Naive thymus-derived CD4-positive, alpha-beta T cell (primary cell): ENCODE results near the gene CBLN1. TPM values are rescaled to one million over a fixed set of nuclear protein-coding genes. Genes with fewer than 3 reads are reported as not detected.

ENCODE experiments used
- ATAC-seq: fragments of 150-1000 bp; cut with Tn5 transposase; 2 replicates; pipeline ENCODE4 v1.10.0; 2021; ENCODE audit warnings: mild to moderate bottlenecking, moderate library complexity
- CTCF ChIA-PET: fragments of 350-600 bp; sonication (Branson Sonifier 250); formaldehyde crosslinking; loops from one replicate; lab custom pipeline; 2021; ENCODE audit warnings: antibody characterized with exemption; lab: Charles Lee
- POLR2A ChIA-PET: fragments of 350-600 bp; sonication (Branson Sonifier 250); formaldehyde crosslinking; loops from one replicate; lab custom pipeline; 2021; ENCODE audit warnings: antibody characterized with exemption, inconsistent platforms; lab: Charles Lee
- DNase-seq, 9 donors: peaks; one replicate each; pipeline versions ENCODE4 v3.0.0 to v3.0.0-alpha.2; 2020 to 2022; ENCODE audit warnings: mixed read lengths in 1 of 9
- H3K27ac ChIP-seq: one replicate; pipeline ENCODE4 v1.7.0; 2013; ENCODE audit warnings: mild to moderate bottlenecking, low read depth, low read length, moderate library complexity
- H3K27me3 ChIP-seq, 2 donors: one replicate each; pipeline ENCODE4 v1.7.0; 2013; ENCODE audit warnings: low read length in 2 of 2, mild to moderate bottlenecking in 2 of 2, moderate library complexity in 2 of 2; ENCODE audit not compliant: control insufficient read depth in 2 of 2, insufficient read depth in 2 of 2
- H3K36me3 ChIP-seq, 3 experiments: 1 replicate in 2 of 3; 2 replicates in 1 of 3; pipeline ENCODE4 v1.7.0; 2013; ENCODE audit warnings: low read length in 3 of 3, mild to moderate bottlenecking in 3 of 3, moderate library complexity in 1 of 3; ENCODE audit not compliant: insufficient read depth in 3 of 3, control insufficient read depth in 2 of 3
- H3K4me1 ChIP-seq, 2 donors: one replicate each; pipeline ENCODE4 v1.7.0; 2013; ENCODE audit warnings: low read length in 2 of 2, mild to moderate bottlenecking in 2 of 2, moderate library complexity in 1 of 2; ENCODE audit not compliant: control insufficient read depth in 2 of 2, insufficient read depth in 2 of 2
- H3K4me3 ChIP-seq: 2 replicates; pipeline ENCODE4 v1.7.0; 2013; ENCODE audit warnings: mild to moderate bottlenecking, low read length
- H3K9me3 ChIP-seq, 3 experiments: 1 replicate in 2 of 3; 2 replicates in 1 of 3; pipeline ENCODE4 v1.7.0; 2013; ENCODE audit warnings: low read length in 3 of 3; ENCODE audit not compliant: control insufficient read depth in 2 of 3
- H3K27ac Mint-ChIP-seq, 9 donors: one replicate each; pipeline ENCODE4 v1.8.0; 2020 to 2022; ENCODE audit warnings: mixed read lengths in 9 of 9, mild to moderate bottlenecking in 8 of 9, moderate library complexity in 5 of 9, inconsistent platforms in 2 of 9
- H3K27me3 Mint-ChIP-seq, 5 donors: one replicate each; pipeline ENCODE4 v1.8.0; 2021 to 2022; ENCODE audit warnings: mixed read lengths in 5 of 5, mild to moderate bottlenecking in 1 of 5
- H3K36me3 Mint-ChIP-seq, 5 donors: one replicate each; pipeline ENCODE4 v1.8.0; 2020 to 2022; ENCODE audit warnings: mixed read lengths in 5 of 5, mild to moderate bottlenecking in 3 of 5, inconsistent platforms in 1 of 5
- H3K4me1 Mint-ChIP-seq, 7 donors: one replicate each; pipeline ENCODE4 v1.8.0; 2020 to 2022; ENCODE audit warnings: mixed read lengths in 7 of 7, mild to moderate bottlenecking in 3 of 7, inconsistent platforms in 1 of 7
- H3K4me3 Mint-ChIP-seq, 10 donors: one replicate each; pipeline ENCODE4 v1.8.0; 2020 to 2022; ENCODE audit warnings: mild to moderate bottlenecking in 10 of 10, mixed read lengths in 10 of 10, moderate library complexity in 6 of 10, inconsistent platforms in 2 of 10
- H3K9me3 Mint-ChIP-seq, 11 donors: one replicate each; pipeline ENCODE4 v1.8.0; 2020 to 2022; ENCODE audit warnings: mixed read lengths in 11 of 11, mild to moderate bottlenecking in 4 of 11, inconsistent platforms in 1 of 11, moderate library complexity in 1 of 11
- intact Hi-C, 2 donors: fragments of 100-400 bp; cut with micrococcal nuclease; formaldehyde crosslinking; loops; one replicate each; pipeline ENCODE4 v1.15.1; 2023
- polyA plus RNA-seq, 2 donors: library from polyadenylated mRNA; unstranded; fragments of 300-500 nt; fragmentation: Illumina TruSeq; gene quantifications; one replicate each; pipeline ENCODE4 v1.2.3, GENCODE V29; 2021
- total RNA-seq, 6 experiments: library from RNA in 5 of 6; stranded (reverse) in 5 of 6; gene quantifications; 1 replicate in 5 of 6; 2 replicates in 1 of 6; pipeline ENCODE4 v1.2.3 and lab custom pipeline; 2021 to 2026

Gene CBLN1
- total RNA-seq (not detected), polyA plus RNA-seq (not detected), total RNA-seq (lab: John Stamatoyannopoulos, UW) (not detected)

- H3K4me3 Mint-ChIP-seq, result peak within 1 kb of the TSS; percentile 57 to 83 (median 72)
- peaks cover 69 to 83% (median 79%) of the 10 kb centered on the region in 5 donors for H3K27me3 Mint-ChIP-seq
- Histone ChIP-seq H3K36me3 (no peaks in the 10 kb centered on the region), H3K27ac (no peak within 1 kb of the TSS), H3K4me1 (no peaks in the 10 kb centered on the region), H3K27me3 (no peaks in the 10 kb centered on the region), H3K9me3 (no peaks in the 10 kb centered on the region), H3K4me3 (no peak within 1 kb of the TSS)
- peaks cover 5 to 29% (median 13%) of the 10 kb centered on the region in 7 donors for H3K4me1 Mint-ChIP-seq
- intact Hi-C loops, result loop anchor here in 1 of 2 donors (5.0 kb wide), 1 partner anchor 1871 kb away; the partner anchor contains the start of gene SALL1
- ChIA-PET POLR2A (no interaction called here), CTCF (no interaction called here)
- peak within 1 kb of the TSS in 1 of 9 donors; percentile 15 for H3K27ac Mint-ChIP-seq
- peaks cover 0 to 6% (median 2%) of the 10 kb centered on the region in 11 donors for H3K9me3 Mint-ChIP-seq
- ATAC-seq (no peak), DNase-seq (no peak)
- H3K36me3 Mint-ChIP-seq, result peaks cover 0 to 8% (median 0%) of the 10 kb centered on the region in 5 donors
These were observed at the start of gene CBLN1 for GRCh38 chr16:49281480-49281842. CBLN1 (minus strand) TSS chr16:49281838; CDS start chr16:49281465, 373 bp downstream.

- Mint-ChIP-seq H3K4me3 (no peak overlapping the region), H3K36me3 (no peaks in the 10 kb centered on the region), H3K9me3 (no peaks in the 10 kb centered on the region), H3K27me3 (peaks cover 0 to 41% (median 14%) of the 10 kb centered on the region in 5 donors), H3K4me1 (no peaks in the 10 kb centered on the region), H3K27ac (no peak overlapping the region)
- ChIA-PET CTCF (no interaction called here), POLR2A (no interaction called here)
- no peak overlapping the region for H3K4me3 ChIP-seq
- no peak overlapping the region for H3K27ac ChIP-seq
- ATAC-seq, result no peak
- H3K27me3 ChIP-seq, result no peaks in the 10 kb centered on the region
- H3K9me3 ChIP-seq, result no peaks in the 10 kb centered on the region
- H3K4me1 ChIP-seq, result no peaks in the 10 kb centered on the region
- no peak for DNase-seq
- no peaks in the 10 kb centered on the region for H3K36me3 ChIP-seq
- intact Hi-C loops, result no loop called here
These were observed 49.0 kb upstream of the CBLN1 start for GRCh38 chr16:49330562-49331201.

GRCh38 chr16:49328325-49328724 lies 46.7 kb upstream of the CBLN1 start:
- H3K4me1 Mint-ChIP-seq, result no peaks in the 10 kb centered on the region
- H3K27me3 Mint-ChIP-seq, result peaks cover 0 to 40% (median 21%) of the 10 kb centered on the region in 5 donors
- H3K36me3 Mint-ChIP-seq, result no peaks in the 10 kb centered on the region
- no peak overlapping the region for H3K27ac Mint-ChIP-seq
- H3K9me3 Mint-ChIP-seq, result no peaks in the 10 kb centered on the region
- H3K36me3 ChIP-seq, result no peaks in the 10 kb centered on the region
- ChIA-PET POLR2A (no interaction called here), CTCF (no interaction called here)
- H3K27me3 ChIP-seq, result no peaks in the 10 kb centered on the region
- no peaks in the 10 kb centered on the region for H3K4me1 ChIP-seq
- no peak overlapping the region for H3K4me3 ChIP-seq
- no peak overlapping the region for H3K27ac ChIP-seq
- no peak overlapping the region for H3K4me3 Mint-ChIP-seq
- no peaks in the 10 kb centered on the region for H3K9me3 ChIP-seq
- DNase-seq, result no peak
- ATAC-seq, result no peak
- intact Hi-C loops, result no loop called here

GRCh38 chr16:49327466-49327865 lies 45.8 kb upstream of the CBLN1 start:
- intact Hi-C loops, result no loop called here
- H3K4me3 Mint-ChIP-seq, result no peak overlapping the region
- CTCF ChIA-PET, result no interaction called here

GRCh38 chr16:49324703-49325102 lies 43.1 kb upstream of the CBLN1 start:
- ATAC-seq (no peak), DNase-seq (no peak)
- H3K27ac Mint-ChIP-seq, result no peak overlapping the region
- no peak overlapping the region for H3K4me3 Mint-ChIP-seq
- peaks cover 0 to 11% (median 5%) of the 10 kb centered on the region in 11 donors for H3K9me3 Mint-ChIP-seq
- intact Hi-C loops, result no loop called here
- POLR2A ChIA-PET, result no interaction called here
- CTCF ChIA-PET, result no interaction called here
- Histone ChIP-seq H3K27me3 (no peaks in the 10 kb centered on the region), H3K36me3 (no peaks in the 10 kb centered on the region), H3K27ac (no peak overlapping the region), H3K9me3 (no peaks in the 10 kb centered on the region), H3K4me1 (no peaks in the 10 kb centered on the region), H3K4me3 (no peak overlapping the region)
- H3K36me3 Mint-ChIP-seq, result no peaks in the 10 kb centered on the region
- H3K4me1 Mint-ChIP-seq, result no peaks in the 10 kb centered on the region
- H3K27me3 Mint-ChIP-seq, result peaks cover 0 to 44% (median 29%) of the 10 kb centered on the region in 5 donors

More at GRCh38 chr16:49327466-49327865, 45.8 kb upstream of the CBLN1 start:
- ATAC-seq, result no peak
- no peaks in the 10 kb centered on the region for H3K4me1 ChIP-seq
- H3K36me3 Mint-ChIP-seq, result no peaks in the 10 kb centered on the region
- POLR2A ChIA-PET, result no interaction called here
- DNase-seq, result no peak
- no peaks in the 10 kb centered on the region for H3K9me3 ChIP-seq
- no peaks in the 10 kb centered on the region for H3K4me1 Mint-ChIP-seq
- peaks cover 0 to 2% (median 0%) of the 10 kb centered on the region in 11 donors for H3K9me3 Mint-ChIP-seq
- no peak overlapping the region for H3K4me3 ChIP-seq
- peaks cover 0 to 40% (median 23%) of the 10 kb centered on the region in 5 donors for H3K27me3 Mint-ChIP-seq
- H3K27ac Mint-ChIP-seq, result no peak overlapping the region
- H3K36me3 ChIP-seq, result no peaks in the 10 kb centered on the region
- H3K27me3 ChIP-seq, result no peaks in the 10 kb centered on the region
- H3K27ac ChIP-seq, result no peak overlapping the region

GRCh38 chr16:49315602-49316001 lies 34.0 kb upstream of the CBLN1 start:
- ChIA-PET CTCF (interaction anchor here (0.8 kb wide), 1 partner anchor 205 kb away, joined by 7 read pairs; no protein-coding TSS in a partner anchor), POLR2A (no interaction called here)
- peaks cover 0 to 10% (median 4%) of the 10 kb centered on the region in 11 donors for H3K9me3 Mint-ChIP-seq
- DNase-seq (no peak), ATAC-seq (no peak)
- intact Hi-C loops, result no loop called here
- H3K27me3 Mint-ChIP-seq, result peaks cover 0 to 33% (median 25%) of the 10 kb centered on the region in 5 donors
- Histone ChIP-seq H3K27me3 (no peaks in the 10 kb centered on the region), H3K36me3 (no peaks in the 10 kb centered on the region), H3K27ac (no peak overlapping the region), H3K9me3 (no peaks in the 10 kb centered on the region), H3K4me3 (no peak overlapping the region), H3K4me1 (no peaks in the 10 kb centered on the region)
- H3K4me1 Mint-ChIP-seq, result peaks cover 0 to 1% (median 0%) of the 10 kb centered on the region in 7 donors
- no peak overlapping the region for H3K4me3 Mint-ChIP-seq
- H3K36me3 Mint-ChIP-seq, result no peaks in the 10 kb centered on the region
- no peak overlapping the region for H3K27ac Mint-ChIP-seq
